Osteocyte (in vitro differentiated cells): ENCODE data around the gene ALG12. TPM values are rescaled to one million over a fixed set of nuclear protein-coding genes. Genes with fewer than 3 reads are reported as not detected.

Experiments used
- DNase-seq: peaks from one replicate; pipeline ENCODE4 v3.0.0; 2021; ENCODE audit warnings: mixed read lengths; ENCODE audit not compliant: unreplicated experiment; ENCODE audit errors: extremely low spot score
- H3K27ac Mint-ChIP-seq: one replicate; pipeline ENCODE4 v1.8.0; 2021; ENCODE audit warnings: mild to moderate bottlenecking, mixed read lengths; ENCODE audit not compliant: unreplicated experiment
- H3K27me3 Mint-ChIP-seq: one replicate; pipeline ENCODE4 v1.8.0; 2021; ENCODE audit warnings: mixed read lengths; ENCODE audit not compliant: unreplicated experiment
- H3K36me3 Mint-ChIP-seq: one replicate; pipeline ENCODE4 v1.8.0; 2021; ENCODE audit warnings: mixed read lengths; ENCODE audit not compliant: unreplicated experiment
- H3K4me1 Mint-ChIP-seq: one replicate; pipeline ENCODE4 v1.8.0; 2021; ENCODE audit warnings: mixed read lengths; ENCODE audit not compliant: unreplicated experiment
- H3K4me3 Mint-ChIP-seq: one replicate; pipeline ENCODE4 v1.8.0; 2021; ENCODE audit warnings: mild to moderate bottlenecking, moderate library complexity, mixed read lengths; ENCODE audit not compliant: unreplicated experiment
- H3K9me3 Mint-ChIP-seq: one replicate; pipeline ENCODE4 v1.8.0; 2021; ENCODE audit warnings: mixed read lengths; ENCODE audit not compliant: unreplicated experiment
- CTCF ChIP-seq: fragments of 200-600 bp; sonication (generic); IDR thresholded peaks from 2 replicates; pipeline ENCODE4 v1.5.0; 2021; ENCODE audit warnings: antibody characterized with exemption, mild to moderate bottlenecking, moderate library complexity
- total RNA-seq: library from RNA; stranded (reverse); gene quantifications from 2 replicates; pipeline ENCODE4 v1.2.1, GENCODE V29; 2021

ALG12 gene
- total RNA-seq, 1 donor from 2014 or later, result 27.1 TPM

DNA sequence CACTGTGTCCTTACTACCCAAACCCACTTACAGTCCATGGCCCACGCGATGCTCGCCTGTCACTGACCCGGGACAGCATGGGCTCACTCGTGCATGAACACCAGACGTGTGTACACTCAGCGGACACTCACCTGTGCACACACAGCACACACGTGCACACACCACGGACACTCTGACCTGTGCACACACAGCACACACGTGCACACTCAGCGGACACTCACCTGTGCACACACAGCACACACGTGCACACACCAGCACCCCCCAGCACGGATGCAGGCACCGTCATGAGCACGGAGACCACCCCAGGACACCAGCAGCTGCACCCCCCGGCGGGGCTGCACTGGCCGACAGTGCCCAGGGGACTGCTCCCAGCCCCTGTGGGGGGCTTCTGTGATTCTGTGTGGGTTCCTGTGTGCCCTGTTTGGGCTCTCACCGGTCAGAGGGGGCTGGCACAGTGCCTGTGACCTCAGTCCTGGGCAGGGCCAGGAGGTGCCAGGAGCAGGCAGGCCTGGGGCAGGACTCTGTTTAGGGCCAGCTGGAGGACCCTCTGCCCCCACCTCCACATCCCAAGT is 20.4 kb upstream of the ALG12 start:
- Mint-ChIP-seq H3K4me1 (peaks cover 14% of the 10 kb centered on the region), H3K27me3 (no peaks in the 10 kb centered on the region), H3K9me3 (no peaks in the 10 kb centered on the region), H3K27ac (no peak overlapping the region), H3K4me3 (no peak overlapping the region), H3K36me3 (no peaks in the 10 kb centered on the region)
- DNase-seq, result no peak
- no peak for TF ChIP-seq CTCF

DNA sequence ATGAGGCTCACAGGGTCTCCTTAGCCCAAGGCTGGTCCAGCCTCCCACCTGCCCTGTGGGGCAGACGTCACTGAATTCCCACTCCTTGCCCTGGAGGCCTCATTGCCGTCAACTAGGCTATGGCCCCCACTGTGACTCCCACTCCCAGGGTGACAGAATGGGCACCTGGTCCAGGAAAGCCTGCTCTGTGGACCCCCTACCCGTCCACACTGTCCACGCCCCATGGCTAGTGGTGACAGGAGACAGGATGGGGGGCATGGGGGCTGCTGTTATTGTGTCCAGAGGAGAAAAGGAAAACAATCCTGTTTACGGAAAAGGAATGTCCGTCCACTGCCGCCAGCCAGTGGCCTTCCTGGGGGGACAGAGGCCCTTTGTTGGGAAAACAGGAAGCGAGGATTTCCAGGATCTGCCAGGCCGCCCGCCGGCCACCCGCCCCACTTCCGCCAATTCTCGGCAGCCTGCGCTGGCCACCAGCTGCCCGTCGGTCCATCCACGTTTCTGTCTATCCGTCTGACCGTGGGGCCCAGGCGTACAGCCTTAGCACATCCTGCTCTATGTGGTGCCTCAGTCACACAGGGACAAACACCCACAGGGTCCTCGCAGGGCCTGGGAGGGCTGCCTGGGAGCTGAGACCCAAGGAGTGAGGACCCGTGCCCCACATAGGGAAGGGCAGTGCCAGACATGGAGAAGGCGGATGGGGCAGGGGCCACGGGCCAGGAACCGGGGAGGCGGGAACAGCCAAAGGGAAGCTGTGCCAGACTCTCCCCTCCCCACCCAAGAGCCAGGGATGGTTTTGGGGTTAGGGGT is 19.7 kb upstream of the ALG12 start:
- TF ChIP-seq CTCF, result no peak
- DNase-seq, result no peak
- H3K36me3 Mint-ChIP-seq, result no peaks in the 10 kb centered on the region
- H3K4me3 Mint-ChIP-seq, result no peak overlapping the region
- no peaks in the 10 kb centered on the region for H3K9me3 Mint-ChIP-seq
- H3K4me1 Mint-ChIP-seq, result peaks cover 19% of the 10 kb centered on the region
- no peak overlapping the region for H3K27ac Mint-ChIP-seq
- H3K27me3 Mint-ChIP-seq, result no peaks in the 10 kb centered on the region

DNA sequence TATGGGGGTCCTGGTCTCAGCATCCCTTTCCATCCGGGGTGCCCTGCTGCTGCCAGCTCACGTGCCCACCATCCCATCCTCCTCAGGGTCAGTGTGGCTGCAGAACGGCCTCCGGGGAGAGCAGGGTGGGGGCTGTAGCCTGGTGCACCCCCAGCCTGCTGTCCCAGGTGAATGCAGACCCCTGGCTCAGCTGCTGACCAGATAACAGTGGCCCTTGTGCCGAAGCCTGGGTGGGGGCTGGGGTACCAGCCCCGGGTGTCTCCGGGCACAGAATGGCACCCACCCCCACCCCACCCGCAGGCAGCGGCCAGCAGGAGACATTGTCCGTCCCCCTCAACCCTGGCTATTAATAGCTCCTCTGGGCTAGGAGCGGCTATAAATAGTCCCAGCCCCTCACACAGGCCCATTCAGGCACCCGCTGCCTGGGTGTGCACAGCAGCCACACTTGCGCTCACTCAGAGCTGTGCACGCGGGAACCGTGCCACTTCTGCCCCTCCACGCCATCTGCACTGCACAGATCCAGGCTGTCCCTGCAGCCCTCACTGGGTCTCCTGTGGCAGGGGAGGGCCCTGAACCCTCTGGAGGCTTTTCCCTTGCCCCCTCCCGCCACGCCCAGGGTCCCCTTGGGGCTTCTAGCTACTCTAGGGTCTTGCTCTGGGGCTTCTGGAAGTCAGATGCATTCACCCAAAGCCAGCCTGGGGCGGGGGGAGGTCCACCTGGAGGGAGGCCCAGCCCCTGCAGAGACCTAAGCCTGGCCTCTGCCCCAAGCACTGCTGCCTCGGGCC is 18.9 kb upstream of the ALG12 start:
- DNase-seq, result no peak

GRCh38 chr22:49936018-49936972 is 18.1 kb upstream of the ALG12 start:
- H3K27ac Mint-ChIP-seq, result peak overlapping the region; percentile 18
- no peaks in the 10 kb centered on the region for H3K27me3 Mint-ChIP-seq
- no peaks in the 10 kb centered on the region for H3K36me3 Mint-ChIP-seq
- TF ChIP-seq CTCF, result no peak
- no peaks in the 10 kb centered on the region for H3K9me3 Mint-ChIP-seq
- DNase-seq, result no peak
- peaks cover 20% of the 10 kb centered on the region for H3K4me1 Mint-ChIP-seq
- H3K4me3 Mint-ChIP-seq, result peak overlapping the region; percentile 38

More for the DNA sequence above, 18.9 kb upstream of the ALG12 start:
- H3K4me1 Mint-ChIP-seq, result peaks cover 19% of the 10 kb centered on the region
- TF ChIP-seq CTCF, result no peak
- H3K36me3 Mint-ChIP-seq, result no peaks in the 10 kb centered on the region
- no peak overlapping the region for H3K27ac Mint-ChIP-seq
- H3K4me3 Mint-ChIP-seq, result peak overlapping the region; percentile 38
- no peaks in the 10 kb centered on the region for H3K27me3 Mint-ChIP-seq
- no peaks in the 10 kb centered on the region for H3K9me3 Mint-ChIP-seq
